AG08395 (cell line): ENCODE data around the gene COL6A2.
"Not testable (repeated sequence)": the region's sequence is repeated elsewhere in the genome, so short reads cannot be mapped to it uniquely, and the experiment has no call there.

ENCODE experiments used
- DNase-seq: peaks from one replicate; pipeline ENCODE4 v3.0.0; 2012; ENCODE audit warnings: mixed read lengths, low spot score

COL6A2 gene

DNA sequence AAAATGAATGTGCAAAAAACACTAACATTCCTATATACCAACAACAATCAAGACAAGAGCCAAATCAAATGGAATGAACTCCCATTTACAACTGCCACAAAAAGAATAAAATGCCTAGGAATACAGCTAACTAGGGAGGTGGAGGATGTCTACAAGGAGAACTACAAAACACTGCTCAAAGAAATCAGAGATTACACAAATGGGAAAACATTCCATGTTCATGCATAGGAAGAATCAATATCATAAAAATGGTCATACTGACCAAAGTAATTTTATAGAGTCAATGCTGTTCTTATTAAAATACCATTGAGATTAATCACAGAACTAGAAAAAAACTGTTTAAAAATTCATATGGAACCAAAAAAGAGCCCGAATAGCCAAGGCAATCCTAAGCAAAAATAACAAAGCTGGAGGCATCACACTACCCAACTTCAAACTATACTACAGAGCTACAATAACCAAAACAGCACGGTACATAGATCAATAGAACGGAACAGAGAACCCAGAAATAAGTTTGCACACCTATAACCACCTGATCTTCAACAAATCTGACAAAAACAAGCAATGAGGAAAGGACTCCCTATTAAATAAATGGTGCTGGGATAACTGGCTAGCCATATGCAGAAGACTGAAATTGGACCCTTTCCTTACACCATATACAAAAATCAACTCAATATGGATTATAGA, 78.7 kb downstream of the COL6A2 start:
- not testable (repeated sequence) for DNase-seq

- DNase-seq: no peak
Measured at GRCh38 chr21:46178961-46179360, 81.0 kb downstream of the COL6A2 start.
